ENCODE measurements around the gene ATG4D.

The ATG4D gene

GRCh38 chr19:10582091-10582490 lies 38.4 kb downstream of the ATG4D start:
- DNase-seq = no peak

DNA sequence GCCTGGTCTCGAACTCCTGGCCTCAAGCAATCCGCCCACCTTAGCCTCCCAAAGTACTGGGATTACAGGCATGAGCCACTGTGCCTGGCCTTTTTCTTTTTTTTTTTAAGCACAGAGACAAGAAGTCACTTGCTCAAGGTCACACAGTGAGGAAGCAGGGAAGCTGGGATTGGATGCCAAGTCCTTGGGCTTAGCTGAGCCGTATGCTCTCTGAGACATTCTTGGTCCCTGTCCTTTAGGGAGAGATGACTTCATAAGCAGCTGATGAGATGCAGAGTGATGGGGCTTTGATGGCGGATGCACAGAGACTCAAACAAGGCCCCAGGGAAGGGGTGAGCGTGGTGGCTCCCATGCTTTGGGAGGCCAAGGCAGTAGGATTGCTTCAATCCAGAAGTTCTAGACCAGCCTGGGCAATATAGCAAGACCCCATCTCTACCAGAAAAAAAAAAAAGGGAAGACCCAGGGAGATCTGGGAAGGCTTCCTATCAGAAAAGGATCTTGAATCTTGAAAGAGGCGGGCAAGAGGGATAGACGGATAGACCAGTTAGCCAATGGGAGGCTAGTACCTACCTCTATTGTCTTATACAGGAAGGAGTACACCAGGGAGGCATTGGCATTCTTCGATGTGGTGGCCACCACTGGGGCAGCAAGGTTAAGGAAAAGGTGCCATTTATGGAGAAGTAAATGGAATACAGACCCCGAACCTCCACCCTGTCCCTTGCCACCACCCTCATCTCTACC lies 39.5 kb downstream of the ATG4D start:
- DNase-seq = no peak

GRCh38 chr19:10586396-10586795 lies 42.7 kb downstream of the ATG4D start:
- DNase-seq = no peak

GRCh38 chr19:10587022-10587838 lies 43.5 kb downstream of the ATG4D start, which contains the start of gene AP1M2:
AP1M2 (minus strand) TSS chr19:10587312; CDS start chr19:10587231, 81 bp downstream.
- no peak for DNase-seq

DNA sequence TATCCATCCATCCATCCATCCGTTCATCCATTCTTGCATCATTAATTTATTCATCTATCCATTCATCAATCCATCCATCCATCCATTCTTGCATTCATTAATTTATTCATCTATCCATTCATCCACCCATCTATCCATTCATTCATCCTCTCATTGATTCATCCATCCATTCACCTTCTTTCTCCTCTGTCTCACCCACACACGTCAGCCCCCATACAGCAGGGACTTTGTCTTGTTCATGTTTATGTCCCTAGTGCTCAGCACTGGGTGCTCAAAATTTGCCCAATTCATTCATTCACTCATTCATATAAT lies 44.1 kb downstream of the ATG4D start:
- no peak for DNase-seq

DNA sequence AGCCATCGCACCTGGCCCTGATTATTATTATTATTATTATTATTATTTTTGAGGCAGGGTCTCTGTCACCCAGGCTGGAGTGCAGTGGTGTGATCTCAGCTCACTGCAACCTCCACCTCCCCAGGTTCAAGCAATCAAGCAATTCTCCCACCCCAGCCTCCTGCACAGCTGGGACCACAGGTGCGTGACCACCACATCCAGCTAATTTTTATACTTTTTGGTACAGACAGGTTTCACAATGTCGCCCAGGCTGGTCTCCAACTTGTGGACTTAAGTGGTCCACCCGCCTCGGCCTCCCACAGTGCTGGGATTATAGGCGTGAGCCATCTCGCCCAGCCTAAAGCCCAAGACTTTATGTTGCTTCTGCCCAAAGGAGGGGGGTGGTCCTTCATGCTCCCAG lies 49.4 kb downstream of the ATG4D start:
- no peak for DNase-seq

DNA sequence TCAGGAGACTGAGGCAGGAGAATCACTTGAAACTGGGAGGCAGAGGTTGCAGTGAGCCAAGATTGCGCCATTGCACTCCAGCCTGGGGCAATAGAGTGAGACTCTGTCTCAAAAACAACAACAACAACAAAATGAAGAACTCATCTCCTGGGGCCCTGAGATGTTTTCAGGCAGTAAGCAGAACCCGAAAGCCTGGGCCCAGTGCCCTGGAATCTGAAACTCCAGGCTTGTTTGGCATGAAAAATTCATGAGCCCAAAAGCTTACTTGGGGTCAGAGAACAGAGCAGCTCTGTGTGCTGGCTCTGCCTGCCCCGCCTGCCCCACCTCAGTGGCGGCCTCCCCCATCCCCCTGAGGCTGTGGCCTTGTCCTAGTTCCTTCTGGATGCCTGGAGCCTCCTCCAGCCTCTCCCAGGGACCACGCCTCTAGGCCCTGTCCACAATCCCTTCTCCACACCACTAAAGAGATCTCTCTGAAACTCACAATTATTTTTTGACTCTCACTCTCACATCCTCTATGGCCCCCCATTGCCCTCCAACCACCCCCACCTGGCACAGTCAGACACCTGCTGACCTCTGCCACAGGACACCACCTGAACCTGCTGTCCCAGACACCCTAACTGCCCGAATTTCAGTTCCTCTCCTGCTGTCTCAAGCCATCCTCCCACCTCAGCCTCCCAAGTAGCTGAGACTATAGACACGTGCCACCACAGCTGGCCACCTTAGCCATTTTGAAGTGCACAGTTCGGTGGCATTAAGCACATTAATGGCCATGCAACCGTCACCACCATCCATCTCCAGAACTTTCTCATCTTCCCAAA lies 50.3 kb downstream of the ATG4D start:
- no peak for DNase-seq

GRCh38 chr19:10600149-10600548 lies 56.4 kb downstream of the ATG4D start:
- DNase-seq = no peak

DNA sequence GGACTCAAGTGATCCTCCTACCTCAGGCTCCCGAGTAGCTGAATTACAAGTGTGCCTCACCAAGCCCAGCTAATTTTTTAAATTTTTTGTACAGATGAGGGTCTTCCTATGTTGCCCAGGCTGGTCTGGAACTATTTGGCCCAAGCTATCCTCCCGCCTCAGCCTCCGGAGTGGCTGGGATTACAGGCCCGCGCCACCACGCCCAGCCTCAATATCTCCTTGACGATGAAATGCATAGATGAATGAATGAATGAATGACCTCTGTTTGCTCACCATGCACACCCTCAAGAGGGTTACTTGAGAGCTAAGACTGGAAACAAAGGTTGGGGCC lies 58.3 kb downstream of the ATG4D start:
- no peak for DNase-seq

- no peak for DNase-seq
These were observed 58.8 kb downstream of the ATG4D start for GRCh38 chr19:10602330-10603083.

Data from NCI-H1436 treated with DMSO at 0.1 percent for 48 hours (cell line).